ENCODE results near the gene DAPL1.

GRCh38 chr2:158766524-158766923 lies 28.6 kb upstream of the DAPL1 start:
- TF ChIP-seq, protein P1, sequence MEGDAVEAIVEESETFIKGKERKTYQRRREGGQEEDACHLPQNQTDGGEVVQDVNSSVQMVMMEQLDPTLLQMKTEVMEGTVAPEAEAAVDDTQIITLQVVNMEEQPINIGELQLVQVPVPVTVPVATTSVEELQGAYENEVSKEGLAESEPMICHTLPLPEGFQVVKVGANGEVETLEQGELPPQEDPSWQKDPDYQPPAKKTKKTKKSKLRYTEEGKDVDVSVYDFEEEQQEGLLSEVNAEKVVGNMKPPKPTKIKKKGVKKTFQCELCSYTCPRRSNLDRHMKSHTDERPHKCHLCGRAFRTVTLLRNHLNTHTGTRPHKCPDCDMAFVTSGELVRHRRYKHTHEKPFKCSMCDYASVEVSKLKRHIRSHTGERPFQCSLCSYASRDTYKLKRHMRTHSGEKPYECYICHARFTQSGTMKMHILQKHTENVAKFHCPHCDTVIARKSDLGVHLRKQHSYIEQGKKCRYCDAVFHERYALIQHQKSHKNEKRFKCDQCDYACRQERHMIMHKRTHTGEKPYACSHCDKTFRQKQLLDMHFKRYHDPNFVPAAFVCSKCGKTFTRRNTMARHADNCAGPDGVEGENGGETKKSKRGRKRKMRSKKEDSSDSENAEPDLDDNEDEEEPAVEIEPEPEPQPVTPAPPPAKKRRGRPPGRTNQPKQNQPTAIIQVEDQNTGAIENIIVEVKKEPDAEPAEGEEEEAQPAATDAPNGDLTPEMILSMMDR (IDR thresholded peaks at IDR 0.05): no peak
- no peak for TF ChIP-seq POLR2AphosphoS5 (IDR thresholded peaks at IDR 0.05; ENCODE audit: insufficient read depth in 1 of 2, low read depth in 1 of 2)
